Measurements from ENCODE around the gene SLC1A6.

- TF ChIP-seq, protein P1, sequence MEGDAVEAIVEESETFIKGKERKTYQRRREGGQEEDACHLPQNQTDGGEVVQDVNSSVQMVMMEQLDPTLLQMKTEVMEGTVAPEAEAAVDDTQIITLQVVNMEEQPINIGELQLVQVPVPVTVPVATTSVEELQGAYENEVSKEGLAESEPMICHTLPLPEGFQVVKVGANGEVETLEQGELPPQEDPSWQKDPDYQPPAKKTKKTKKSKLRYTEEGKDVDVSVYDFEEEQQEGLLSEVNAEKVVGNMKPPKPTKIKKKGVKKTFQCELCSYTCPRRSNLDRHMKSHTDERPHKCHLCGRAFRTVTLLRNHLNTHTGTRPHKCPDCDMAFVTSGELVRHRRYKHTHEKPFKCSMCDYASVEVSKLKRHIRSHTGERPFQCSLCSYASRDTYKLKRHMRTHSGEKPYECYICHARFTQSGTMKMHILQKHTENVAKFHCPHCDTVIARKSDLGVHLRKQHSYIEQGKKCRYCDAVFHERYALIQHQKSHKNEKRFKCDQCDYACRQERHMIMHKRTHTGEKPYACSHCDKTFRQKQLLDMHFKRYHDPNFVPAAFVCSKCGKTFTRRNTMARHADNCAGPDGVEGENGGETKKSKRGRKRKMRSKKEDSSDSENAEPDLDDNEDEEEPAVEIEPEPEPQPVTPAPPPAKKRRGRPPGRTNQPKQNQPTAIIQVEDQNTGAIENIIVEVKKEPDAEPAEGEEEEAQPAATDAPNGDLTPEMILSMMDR (IDR thresholded peaks at IDR 0.05 in 4 of 5, conservative IDR thresholded peaks at IDR 0.05 in 1 of 5), result no peak
- TF ChIP-seq POLR2A (IDR thresholded peaks at IDR 0.05), result no peak
These were observed 62.8 kb downstream of the SLC1A6 start for GRCh38 chr19:14916848-14917247.
